ENCODE results near the gene B3GNT8.
"Not testable (repeated sequence)": the region's sequence is repeated elsewhere in the genome, so short reads cannot be mapped to it uniquely, and the experiment has no call there.

Gene B3GNT8

DNA sequence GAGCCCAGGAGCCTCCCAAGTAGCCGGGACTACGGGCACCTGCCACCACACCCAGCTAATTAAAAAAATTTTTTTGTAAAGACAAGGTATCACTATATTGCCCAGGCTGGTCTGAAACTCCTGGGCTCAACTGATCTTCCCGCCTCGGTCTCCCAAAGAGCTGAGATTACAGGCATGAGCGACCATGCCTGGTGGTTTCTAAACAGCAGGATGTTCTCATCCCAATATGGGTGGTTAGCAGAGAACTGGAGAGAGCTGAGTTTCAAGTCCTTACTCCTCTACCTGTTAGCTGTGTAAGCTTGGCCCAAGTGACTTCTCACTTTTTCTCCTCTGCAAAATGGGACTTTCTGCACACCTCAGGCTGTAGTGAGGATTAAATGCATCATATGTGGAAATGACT, 42.8 kb downstream of the B3GNT8 start:
- no peak for DNase-seq

DNA sequence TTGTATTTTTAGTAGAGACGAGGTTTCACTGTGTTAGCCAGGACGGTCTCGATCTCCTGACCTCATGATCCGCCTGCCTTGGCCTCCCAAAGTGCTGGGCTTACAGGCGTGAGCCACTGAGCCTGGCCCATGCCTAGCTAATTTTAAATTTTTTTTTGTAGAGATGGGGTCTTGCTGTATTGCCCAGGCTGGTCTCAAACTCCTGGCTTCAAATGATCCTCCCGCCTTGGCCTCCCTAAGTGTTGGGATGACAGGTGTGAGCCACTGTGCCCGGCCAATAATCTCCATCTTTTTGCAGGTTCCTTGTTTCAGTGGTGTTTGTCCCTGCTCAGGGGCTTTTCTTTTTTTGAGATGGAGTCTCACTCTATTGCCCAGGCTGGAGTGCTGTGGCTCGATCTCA, 45.6 kb downstream of the B3GNT8 start:
- not testable (repeated sequence) for DNase-seq

- DNase-seq: peak; percentile 8
Observed at GRCh38 chr19:41377977-41378709, 49.0 kb downstream of the B3GNT8 start.

GRCh38 chr19:41376998-41377365, 50.2 kb downstream of the B3GNT8 start:
- no peak for DNase-seq

- no peak for DNase-seq
Observed at GRCh38 chr19:41376241-41376997, 50.8 kb downstream of the B3GNT8 start, which contains the start of gene TMEM91. TSS of gene TMEM91 (plus strand) at chr19:41376533. CDS start at chr19:41378310, 1,777 bp downstream.

All from fibroblast of skin of back (primary cell).